NT2/D1 (cell line): Measurements from ENCODE around the gene ARL8B.

Experiments used
- SUZ12 ChIP-seq: IDR thresholded peaks from 2 replicates; pipeline ENCODE4 v1.6.1; 2011; ENCODE audit not compliant: insufficient read length, insufficient read depth; ENCODE audit errors: extremely low read depth
- ZNF274 ChIP-seq: IDR thresholded peaks from 2 replicates; pipeline ENCODE4 v1.6.1; 2011; ENCODE audit warnings: mild to moderate bottlenecking, low read depth, low read length

GRCh38 chr3:5080779-5081550 is 41.1 kb upstream of the ARL8B start:
- TF ChIP-seq ZNF274 (no peak), SUZ12 (no peak)
